Testis (tissue), 2 donors: ENCODE data around the gene TIMD4.

Experiments used
- CTCF ChIP-seq, 3 experiments: fragments of 450-650 bp in 2 of 3; fragments of 200-600 bp in 1 of 3; sonication (generic) in 1 of 3; IDR thresholded peaks; one replicate each; pipeline ENCODE4 v1.5.1; 2016 to 2019; ENCODE audit warnings: antibody characterized with exemption in 3 of 3, mild to moderate bottlenecking in 2 of 3, moderate library complexity in 1 of 3
- POLR2A ChIP-seq: fragments of 450-650 bp; IDR thresholded peaks from one replicate; pipeline ENCODE4 v1.6.1; 2017; ENCODE audit warnings: antibody characterized with exemption, mild to moderate bottlenecking, moderate library complexity

GRCh38 chr5:156920042-156920860, 42.8 kb downstream of the TIMD4 start:
- TF ChIP-seq CTCF (IDR thresholded peaks at IDR 0.05) (no peak), POLR2A (no peak)
